Measurements from ENCODE around the gene DDX27. TPM values are rescaled to one million over a fixed set of nuclear protein-coding genes. Genes with fewer than 3 reads are reported as not detected.
A peak's percentile ranks its signal among the peaks of the same experiment; 100 is the strongest.

DDX27 gene
- total and polyA plus RNA-seq, 9 of the 15 experiments (the other 6 are each of a cell fraction or from before 2014, with no cell fraction given), result 17.9 to 79.3 (median 57.0) TPM

GRCh38 chr20:49219091-49219923, at the start of gene DDX27 (continued):
- peak; percentile 92 for TF ChIP-seq CEBPG (CRISPR knock-in tag; IDR thresholded peaks at IDR 0.05)
- TF ChIP-seq CEBPG (tag; conservative IDR thresholded peaks at IDR 0.05 in 1 of 2, IDR thresholded peaks at IDR 0.05 in 1 of 2), result peak; percentile 89 to 94
- 0 out of 4 replicates have a peak, but pooled peaks of 1 of the 2 experiments have one; percentile 4 for TF ChIP-seq RCOR1 (IDR thresholded peaks at IDR 0.05; ENCODE audit: borderline replicate concordance in 1 of 2, low read depth in 2 of 2, low read length in 2 of 2)
- no peak for TF ChIP-seq NEUROD1 (IDR thresholded peaks at IDR 0.05; ENCODE audit: borderline replicate concordance, low read depth, low read length, partially characterized antibody)
- TF ChIP-seq CREB3L1 (IDR thresholded peaks at IDR 0.05; ENCODE audit: borderline replicate concordance, low read depth), result no peak
- TF ChIP-seq ZNF124 (CRISPR knock-in tag; IDR thresholded peaks at IDR 0.05), result no peak
- no peak for TF ChIP-seq SFPQ (IDR thresholded peaks at IDR 0.05; ENCODE audit: low read depth, low read length)
- TF ChIP-seq NCOA2 (IDR thresholded peaks at IDR 0.05; ENCODE audit: partially characterized antibody in 2 of 2), result no peak
- peak; percentile 72 to 88 for TF ChIP-seq MNT (conservative IDR thresholded peaks at IDR 0.05)
- no peak for TF ChIP-seq MIER1 (IDR thresholded peaks at IDR 0.05; ENCODE audit: low read depth)
